Activated CD4-positive, alpha-beta T cell treated with anti-CD3 and anti-CD28 coated beads, Interleukin-2, amount 50 U/mL, for 16 hours (primary cell): ENCODE results near the gene PHF20.
"Not testable (repeated sequence)": the region's sequence is repeated elsewhere in the genome, so short reads cannot be mapped to it uniquely, and the experiment has no call there.

ENCODE experiments used
- DNase-seq: peaks from one replicate; pipeline ENCODE4 v3.0.0-alpha.2; 2020

PHF20 gene

DNA sequence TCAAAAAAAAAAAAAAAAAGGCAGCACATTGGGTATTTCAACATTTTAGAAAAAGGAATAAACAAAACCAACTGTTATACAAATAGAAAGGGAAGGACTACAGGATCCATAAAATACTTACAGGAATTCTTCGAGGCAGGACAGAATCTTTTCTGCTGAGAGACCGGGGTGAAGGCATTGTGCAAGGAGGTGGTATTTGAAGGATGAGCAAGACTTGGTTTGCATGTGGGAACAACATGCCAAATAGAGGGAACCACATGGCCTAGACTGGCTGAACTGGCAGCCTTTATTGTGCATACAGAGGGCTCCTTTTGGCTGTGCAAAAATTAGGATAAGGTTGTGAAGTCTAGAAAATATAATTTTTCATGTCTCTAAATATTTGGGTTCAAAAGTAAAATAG is 119.6 kb downstream of the PHF20 start:
- no peak for DNase-seq

DNA sequence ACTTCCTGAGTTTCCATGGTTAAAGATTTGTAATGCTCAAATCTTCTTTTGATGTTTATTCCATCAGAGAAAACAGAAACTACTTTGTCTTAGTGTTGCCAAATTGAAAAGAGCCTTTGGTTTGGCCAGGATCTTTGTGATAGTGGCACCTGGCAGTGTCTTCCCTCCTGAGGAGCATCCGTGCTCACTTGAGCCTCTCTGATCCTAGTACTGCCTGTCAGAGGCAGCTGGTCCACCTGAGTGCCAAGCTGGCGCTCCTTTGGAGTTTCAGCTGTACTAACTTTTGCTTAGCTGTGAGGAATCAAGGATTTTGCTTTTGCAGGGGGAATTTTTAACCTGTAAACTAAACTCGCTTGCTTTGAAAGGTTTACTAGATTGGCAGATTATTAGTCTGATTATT is 121.1 kb downstream of the PHF20 start:
- no peak for DNase-seq

DNA sequence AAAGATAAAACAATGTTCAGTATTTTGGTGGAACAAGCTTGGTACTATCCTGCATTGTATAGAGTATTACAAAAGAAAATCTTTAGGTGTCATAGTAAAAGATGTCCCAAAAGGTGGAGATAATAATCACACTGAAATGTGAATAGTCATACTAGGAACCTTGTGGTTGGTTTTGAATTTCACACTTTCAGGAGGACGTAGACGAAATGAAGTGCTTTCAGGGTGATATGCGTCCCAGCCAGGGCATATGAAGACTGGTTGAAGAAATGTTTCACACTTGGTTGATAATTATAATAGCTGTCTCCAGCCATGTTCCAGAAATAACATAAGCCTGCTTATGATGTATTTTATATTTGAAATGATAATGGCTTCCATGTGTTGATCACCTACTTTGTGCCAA is 122.1 kb downstream of the PHF20 start:
- peak; percentile 85 for DNase-seq

DNA sequence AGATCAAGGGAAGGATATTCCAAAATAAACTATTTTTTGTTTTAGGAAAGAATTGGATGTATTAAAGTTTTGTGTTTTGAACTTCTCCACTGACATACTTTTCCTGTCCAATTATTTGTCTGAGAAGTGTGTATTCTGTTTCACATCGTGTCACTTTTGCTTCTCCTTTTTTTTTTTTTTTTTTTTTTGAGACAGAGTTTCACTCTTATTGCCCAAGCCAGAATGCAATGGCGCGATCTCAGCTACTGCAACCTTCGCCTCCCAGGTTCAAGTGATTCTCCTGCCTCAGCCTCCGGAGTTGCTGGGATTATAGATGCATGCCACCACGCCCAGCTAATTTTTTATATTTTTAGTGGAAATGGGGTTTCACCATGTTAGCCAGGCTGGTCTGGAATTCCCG is 123.7 kb downstream of the PHF20 start:
- DNase-seq: not testable (repeated sequence)

DNA sequence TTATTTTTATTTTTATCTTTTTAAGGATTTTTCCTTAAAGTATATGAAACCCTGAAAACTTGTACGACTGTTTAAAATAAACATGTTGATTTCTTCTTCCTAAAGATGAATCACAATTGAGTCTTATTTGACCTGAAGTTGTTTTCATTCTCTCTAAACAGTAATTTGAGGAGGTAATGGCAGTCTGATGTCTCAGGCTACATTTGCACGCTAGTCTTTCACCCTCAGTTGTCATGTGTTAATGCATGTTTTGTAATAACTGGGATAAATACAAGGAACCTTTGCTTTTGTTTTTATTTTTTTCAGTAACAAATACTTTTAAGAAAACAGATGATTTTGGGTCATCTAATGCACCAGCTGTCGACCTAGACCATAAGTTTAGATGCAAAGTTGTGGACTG is 127.2 kb downstream of the PHF20 start:
- DNase-seq: no peak

DNA sequence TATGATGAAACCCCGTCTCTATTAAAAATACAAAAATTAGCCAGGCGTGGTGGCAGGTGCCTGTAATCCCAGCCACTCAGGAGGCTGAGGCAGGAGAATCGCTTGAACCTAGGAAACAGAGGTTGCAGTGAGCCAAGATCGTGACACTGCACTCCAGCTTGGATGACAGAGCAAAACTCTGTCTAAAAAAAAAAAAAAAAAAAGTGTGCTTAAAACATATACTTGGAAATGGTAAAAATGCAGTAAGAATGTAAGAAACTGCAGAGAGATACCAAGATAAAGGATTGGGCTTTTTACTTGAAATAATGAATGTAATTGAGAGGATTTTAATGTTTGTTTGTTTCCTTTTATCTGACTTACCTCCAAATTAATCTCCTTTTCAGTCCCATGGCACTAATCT is 129.4 kb downstream of the PHF20 start:
- DNase-seq: not testable (repeated sequence)

DNA sequence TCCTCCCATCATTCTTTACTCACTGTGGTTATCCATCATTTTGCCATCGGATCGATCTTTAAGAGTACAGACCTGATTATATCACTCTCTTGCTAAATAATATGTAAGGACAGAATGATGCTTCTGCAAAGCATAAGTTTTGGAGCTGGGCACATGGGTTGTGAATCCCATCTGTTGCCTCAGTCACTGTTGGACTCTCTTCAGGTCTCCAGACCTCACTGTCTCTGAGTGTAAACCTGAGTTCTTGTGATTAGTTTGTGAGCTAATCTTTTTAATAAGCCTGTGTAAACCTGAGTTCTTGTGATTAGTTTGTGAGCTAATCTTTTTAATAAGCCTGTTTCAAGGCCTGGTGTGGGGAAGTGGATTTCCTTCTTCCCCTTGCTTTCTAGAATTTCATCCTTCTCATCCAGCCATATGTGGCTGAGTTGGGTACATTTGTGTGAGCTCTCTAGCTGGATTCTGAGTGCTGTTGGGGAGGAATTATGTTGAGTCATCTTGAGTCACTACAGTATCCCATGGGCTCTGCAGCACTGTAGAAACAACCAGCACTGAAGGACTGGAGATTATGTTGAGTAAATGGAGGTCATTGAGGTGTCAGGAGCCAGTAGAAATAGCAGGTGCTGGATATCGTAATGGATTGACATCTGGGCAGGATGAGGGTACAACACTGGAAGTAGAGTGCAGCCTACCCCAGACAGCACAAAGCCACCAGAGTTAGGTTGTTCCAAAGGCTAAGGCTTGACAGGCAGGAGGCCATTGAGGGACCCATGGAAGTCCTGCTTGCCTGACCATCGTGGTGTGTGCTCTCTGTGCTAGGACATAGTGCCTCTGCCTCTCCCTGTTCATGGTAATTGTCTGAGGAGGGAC is 130.1 kb downstream of the PHF20 start:
- no peak for DNase-seq

DNA sequence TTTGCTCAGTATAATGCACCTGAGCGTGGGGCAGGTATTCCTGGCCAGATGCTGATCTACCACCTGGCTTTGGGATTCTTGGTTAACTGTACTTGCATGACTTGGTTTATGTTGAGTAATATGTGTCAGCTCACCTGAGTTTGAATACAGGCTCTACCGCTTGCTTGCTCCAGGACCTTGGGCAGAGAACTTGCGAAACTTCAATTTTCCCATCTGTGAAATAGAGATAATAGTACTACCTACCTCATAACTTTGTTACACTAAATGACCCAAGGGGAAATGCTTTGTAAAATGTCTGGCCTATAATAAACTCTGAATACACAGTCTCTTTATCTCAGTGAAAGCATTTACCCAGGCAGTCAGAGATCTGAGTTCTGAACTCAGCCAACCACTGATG is 130.7 kb downstream of the PHF20 start:
- DNase-seq: no peak

DNA sequence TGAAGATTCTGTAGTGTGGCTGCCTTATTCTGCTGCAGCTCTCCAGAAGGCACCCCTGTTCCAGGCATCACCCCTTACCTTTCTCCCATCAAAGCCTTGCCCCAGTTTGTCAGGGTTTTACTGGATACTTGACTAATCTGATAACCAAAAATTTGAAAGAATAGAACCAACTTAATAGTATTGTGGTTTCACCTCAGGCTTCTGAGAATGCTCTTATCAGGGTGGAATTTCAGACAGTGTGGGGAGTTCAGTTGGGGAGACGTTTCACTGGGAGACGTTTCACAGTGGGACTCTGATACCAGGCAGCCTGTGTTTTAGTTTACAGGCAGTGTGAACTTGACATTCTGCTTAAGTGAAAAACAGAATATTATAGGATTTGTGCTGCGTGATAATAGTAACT is 132.0 kb downstream of the PHF20 start:
- DNase-seq: no peak

DNA sequence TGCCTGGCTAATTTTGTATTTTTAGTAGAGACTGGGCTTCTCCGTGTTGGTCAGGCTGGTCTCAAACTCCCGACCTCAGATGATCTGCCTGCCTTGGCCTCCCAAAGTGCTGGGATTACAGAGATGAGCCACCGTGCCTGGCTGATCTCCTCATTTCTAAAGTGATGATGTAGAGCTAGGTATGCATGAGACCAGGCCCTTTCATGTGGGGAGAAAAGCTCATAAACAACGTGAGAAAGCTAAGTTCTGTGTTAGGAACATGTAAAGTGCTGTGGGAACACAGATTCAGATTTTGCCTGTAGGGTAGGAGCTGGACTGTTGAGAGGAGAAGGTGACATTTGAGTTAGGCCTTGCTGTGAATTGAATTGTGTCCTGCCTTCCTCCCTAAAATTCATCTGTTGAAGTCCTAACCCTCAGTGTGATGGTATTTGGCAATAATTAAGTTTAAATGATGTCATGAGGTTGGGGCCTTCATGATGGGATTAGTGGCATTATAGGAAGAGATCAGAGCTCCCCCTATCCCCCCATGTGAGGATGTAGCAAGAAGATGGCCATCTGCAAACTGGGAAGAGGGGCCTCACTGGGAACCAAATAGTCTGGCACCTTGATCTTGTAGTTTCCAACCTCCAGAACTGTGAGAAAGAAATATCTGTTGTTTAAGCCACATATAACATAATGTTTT is 133.3 kb downstream of the PHF20 start:
- DNase-seq: no peak

DNA sequence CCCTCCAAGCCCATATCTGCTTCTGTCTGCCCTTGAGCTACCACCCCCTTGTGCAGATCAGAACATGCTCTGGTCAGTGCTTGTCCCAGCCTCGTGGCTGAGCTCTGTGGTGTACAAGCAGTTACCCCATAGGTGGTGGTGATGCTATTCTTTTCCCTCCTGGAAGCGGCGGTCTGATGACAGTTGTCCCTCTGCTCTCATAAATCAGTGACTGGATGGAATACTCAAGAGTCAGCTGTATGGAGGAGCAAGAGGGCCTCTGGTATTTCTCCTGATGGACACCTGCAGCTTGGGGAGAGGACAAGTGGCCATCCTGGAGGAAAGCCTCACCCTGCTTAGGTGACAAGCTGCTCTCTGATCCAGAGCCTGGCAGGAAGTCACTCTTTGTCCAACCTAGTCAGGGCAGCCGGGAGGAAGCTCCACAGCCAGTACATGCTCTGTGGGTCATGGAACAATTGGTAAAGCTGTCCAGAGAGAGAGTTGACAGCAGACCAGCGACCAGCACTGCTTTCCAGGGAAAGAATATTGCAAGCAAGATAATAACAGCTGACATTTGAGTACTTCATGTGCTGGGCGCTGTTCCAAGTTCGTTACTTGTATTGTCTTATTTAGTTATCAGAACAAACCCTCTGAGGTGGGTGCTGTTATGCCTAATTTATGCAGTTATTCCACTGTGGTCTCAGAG is 135.3 kb downstream of the PHF20 start:
- no peak for DNase-seq

DNA sequence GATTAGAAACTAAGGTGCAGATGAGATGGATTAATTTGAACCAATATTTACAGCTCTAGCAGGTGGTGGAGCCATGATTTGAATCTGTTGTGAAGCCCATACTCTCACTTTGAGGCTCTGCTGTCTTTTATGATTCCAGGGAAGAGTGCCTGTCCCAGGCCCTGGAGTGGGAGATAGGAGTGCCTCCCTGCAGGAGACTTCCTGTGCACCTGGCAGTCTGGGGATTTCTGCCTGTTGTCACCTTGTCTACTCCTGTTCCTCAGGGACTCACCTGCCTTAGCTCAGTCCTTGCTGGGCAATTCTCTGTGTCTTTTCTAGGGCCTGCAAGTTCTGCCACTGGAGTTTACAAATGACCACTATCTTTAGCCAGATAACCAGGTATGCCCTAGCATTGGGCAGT is 136.2 kb downstream of the PHF20 start:
- DNase-seq: no peak

DNA sequence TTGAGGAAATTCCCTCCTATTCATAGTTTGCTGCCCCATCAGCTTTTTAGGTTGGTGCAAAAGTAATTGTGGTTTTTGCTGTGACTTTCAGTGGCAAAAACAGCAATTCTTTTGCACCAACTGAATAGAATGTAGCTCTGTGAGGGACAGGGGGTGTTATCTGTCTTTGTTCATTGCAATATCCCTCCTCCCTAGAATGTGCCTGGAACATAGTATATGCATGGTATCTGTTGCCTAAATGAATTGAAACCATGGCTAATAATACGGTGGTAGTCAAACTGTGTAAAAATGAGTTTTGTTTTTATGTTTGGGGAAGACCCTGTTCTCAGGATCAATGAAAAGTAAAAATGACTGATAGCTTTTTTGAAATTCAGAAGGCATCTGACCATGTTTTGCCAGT is 137.4 kb downstream of the PHF20 start:
- peak; percentile 28 for DNase-seq

DNA sequence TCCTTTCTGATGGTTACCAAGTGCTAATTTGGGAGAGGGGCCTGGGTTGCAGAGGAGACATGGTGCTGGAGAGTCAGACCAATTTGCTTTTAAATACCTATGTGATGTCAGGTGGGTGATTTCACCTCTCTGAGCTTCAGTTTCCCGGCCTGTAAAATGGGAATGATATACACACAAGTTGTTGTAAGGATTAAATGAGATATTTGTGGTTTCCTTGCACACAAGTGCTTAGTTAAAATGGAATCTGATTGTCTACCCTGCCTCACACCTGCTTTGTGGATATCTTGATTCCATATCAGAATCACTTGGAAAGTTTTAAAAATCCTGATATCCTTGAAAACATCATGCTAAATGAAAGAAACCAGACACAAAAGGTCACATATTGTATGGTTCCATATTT is 138.0 kb downstream of the PHF20 start:
- DNase-seq: no peak

DNA sequence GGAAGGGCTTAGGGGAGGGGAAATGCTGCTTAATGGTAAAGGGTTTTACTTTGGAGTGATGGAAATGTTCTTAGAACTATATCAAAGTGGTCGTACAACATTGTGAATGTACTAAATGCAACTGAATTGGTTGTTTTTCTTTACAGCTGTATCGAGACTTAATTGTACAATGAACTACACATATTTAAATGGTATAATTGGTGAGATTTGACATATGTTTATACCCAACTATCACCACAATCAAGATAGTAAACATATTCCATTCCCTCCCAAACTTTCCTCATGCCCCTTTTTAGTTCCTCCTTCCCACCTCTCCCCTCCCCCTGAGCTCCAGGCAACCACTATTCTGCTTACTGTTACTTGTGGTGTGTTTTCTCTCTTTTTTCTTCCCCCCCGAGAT is 138.4 kb downstream of the PHF20 start:
- DNase-seq: no peak

DNA sequence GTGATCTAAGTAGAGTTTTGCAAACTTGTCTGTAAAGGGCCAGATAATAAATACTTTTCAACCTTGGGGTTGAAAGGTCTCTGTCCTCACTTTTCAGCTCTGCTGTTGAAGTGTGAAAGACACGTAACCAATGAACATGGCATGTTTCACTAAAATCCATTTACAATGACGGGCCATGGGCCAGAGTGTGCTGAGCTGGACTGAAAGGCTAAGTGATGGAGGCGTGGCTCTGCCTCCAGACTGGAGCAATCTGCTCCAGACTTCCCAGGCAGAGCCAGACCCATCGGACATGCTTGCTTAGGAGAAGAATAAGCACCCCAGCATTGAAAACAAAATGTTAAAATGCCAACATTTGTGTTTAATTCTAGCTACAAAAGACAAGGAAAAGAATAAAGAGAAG is 141.1 kb downstream of the PHF20 start:
- no peak for DNase-seq

DNA sequence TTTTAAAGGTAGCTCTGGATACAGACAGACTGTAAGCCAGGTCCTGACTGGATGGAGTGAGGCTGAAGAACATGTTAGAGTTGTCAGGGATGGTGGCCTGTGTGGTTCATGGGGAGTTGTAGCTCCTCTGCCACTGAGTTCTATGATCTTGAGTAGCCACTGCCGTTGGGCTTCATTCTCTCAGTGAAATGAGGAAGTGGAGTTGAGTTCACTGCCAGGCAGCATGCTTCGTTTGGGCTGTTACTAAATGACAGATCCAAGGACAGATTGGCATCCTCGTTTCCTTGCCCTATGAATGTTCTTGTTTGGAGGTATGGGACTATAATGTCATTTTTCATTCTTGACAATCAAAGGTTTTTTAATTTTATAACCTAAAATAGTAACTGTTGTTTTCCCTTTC is 145.3 kb downstream of the PHF20 start:
- DNase-seq: no peak

DNA sequence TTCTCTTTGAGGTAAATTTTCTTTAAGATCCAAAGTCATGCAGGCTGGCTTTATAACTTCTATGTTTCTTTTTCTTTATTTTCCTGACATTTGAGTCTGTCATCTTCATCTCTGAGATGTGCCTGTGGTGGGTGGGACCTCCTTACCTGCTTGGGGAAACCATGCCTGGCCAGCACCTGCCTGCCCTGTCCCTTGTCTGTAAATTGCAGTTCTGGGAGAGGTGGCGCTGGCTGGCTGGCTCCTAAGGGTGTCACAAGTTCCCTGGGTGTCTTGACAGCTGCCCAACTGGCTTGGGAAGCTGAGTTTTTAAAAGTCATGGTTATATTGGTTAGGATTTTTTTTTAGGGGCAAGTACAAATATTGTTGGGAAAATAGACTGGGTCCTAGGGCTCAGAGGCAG is 146.2 kb downstream of the PHF20 start:
- DNase-seq: no peak

DNA sequence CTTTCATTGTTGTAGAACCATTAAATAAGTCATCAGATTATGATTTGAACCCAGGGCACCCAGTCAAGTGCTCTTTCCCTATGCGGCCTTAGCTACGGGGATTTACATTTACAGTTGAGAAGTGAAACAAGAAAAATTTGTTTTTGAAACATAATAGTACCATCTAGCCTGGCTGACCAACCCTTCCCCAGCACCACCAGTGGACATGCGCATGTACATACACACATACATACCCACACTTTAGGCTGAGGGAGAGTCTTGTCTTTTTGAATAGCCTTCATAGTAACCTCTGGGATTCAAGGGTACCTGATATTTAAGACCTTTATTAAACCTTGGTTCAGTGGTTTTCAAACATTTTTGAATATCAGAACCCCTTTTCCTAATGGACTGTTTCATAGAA is 148.7 kb downstream of the PHF20 start:
- DNase-seq: no peak

DNA sequence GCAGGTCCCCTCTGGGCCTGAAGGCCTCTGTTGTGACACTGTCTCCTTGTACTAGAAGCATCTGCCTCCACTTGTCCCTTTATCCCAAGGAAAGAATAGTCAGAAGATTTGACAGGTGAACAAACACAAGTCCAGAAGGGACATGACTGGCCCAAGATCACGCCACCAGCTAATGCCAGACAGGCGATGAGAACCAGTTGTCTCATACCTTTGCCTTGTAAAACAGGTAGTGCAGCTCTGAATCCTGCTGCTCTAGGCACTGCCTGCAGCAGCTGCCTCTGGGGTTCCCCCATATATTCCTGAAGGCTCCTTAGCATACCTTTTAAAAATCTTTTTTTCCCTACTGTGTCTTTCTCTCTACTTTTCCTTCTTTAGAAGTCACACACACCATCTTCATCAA is 157.5 kb downstream of the PHF20 start:
- DNase-seq: no peak

DNA sequence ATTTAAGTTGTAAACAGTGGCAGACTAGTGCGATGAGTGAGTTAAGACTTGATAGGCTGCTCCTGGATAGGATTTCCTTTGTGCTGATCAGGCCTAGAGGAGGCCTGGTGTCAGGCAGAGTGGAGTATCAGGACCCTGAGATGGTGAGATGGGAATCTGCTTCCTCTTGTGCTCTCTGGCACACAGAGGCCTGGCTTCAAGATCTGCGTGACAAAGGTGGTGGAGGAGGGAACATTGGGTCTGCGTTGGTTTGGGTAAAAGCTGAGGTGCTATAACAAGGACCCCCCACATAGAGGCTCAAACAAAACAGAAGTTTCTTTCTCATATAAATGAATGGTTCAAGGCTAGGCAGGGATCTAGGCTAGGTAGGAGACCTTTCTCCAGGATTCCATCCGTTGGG is 162.2 kb downstream of the PHF20 start:
- no peak for DNase-seq

DNA sequence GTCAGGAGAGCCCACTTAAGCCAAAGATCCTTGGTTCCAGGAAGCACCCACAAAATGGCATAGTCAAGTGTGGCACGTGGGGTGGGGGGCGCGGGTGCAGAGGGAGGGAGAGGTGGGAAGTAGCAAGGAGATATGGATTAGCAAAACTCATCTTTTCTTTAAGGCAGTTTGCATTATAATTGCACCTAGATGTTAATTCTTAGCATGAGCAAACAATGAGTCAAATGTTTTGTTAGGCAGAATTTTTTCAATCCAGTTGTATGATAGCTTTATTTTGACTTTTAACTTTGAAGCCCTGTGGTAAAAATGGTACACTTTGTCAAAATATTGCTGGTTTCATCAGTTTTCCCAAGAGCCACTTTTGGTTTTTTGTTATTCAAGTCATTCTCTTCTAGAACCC is 167.4 kb downstream of the PHF20 start:
- DNase-seq: no peak

DNA sequence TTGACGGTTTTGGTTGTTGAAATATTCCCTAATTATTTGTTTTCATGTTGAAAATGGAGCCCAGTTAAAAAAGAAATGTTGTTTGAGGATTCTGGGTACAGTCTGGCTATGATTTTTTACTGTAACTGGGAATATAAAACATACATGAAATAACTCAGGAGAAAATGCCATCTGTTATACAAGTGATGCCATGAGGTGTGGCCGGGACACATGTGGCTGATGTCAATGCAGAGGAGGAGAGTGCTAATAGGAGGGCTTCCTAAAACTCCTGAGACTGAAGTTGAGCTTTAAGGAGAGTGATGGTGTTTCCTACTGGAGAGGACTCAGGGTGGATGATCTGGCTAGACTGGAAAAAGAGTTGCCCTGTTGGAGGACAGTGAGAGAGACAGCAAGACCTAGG is 169.8 kb downstream of the PHF20 start:
- DNase-seq: no peak

DNA sequence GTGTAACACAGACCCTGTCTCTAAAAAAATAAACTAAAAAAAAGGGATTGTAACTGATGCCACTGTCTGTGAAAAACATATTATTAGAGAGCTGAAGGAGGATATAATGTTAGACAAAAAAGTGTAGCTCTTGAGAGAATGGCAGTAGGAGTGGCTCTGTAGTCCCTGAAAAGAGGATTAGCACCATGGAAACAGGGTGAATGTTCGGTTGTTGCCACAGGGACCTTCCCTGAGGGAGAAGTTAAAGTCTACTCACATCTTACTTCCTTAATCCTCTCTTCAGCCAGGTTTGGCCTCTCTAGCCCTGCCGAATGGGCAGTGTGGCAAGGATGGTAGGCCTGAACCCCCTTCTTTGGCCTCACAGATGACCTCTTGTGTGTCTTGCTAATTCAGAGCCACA is 170.4 kb downstream of the PHF20 start:
- no peak for DNase-seq
